Activated CD8-positive, alpha-beta memory T cell treated with anti-CD3 and anti-CD28 coated beads for 4 hours (primary cell): ENCODE measurements around the gene SCGB1C2.
"Not testable (repeated sequence)": the region's sequence is repeated elsewhere in the genome, so short reads cannot be mapped to it uniquely, and the experiment has no call there.

Source experiments
- DNase-seq, 2 donors: peaks; one replicate each; pipeline ENCODE4 v3.0.0-alpha.2; 2020; ENCODE audit warnings: low read depth in 2 of 2

The SCGB1C2 gene

GRCh38 chr17:137166-137807 lies at the start of gene SCGB1C2:
Gene SCGB1C2, plus strand, starts transcription at chr17:137569. Its CDS starts 22 bp downstream, at chr17:137591.
- DNase-seq, result not testable (repeated sequence)

GRCh38 chr17:113111-113510 lies 24.3 kb upstream of the SCGB1C2 start:
- DNase-seq, result not testable (repeated sequence)

- not testable (repeated sequence) for DNase-seq
Measured at GRCh38 chr17:118339-118917, 18.9 kb upstream of the SCGB1C2 start.

- DNase-seq, result not testable (repeated sequence)
Measured at GRCh38 chr17:133932-134331, 3.4 kb upstream of the SCGB1C2 start.

- DNase-seq, result not testable (repeated sequence)
Measured at GRCh38 chr17:134332-134785, 3.0 kb upstream of the SCGB1C2 start.

GRCh38 chr17:135022-135421 lies 2.3 kb upstream of the SCGB1C2 start:
- not testable (repeated sequence) for DNase-seq

- not testable (repeated sequence) for DNase-seq
Measured at GRCh38 chr17:135895-136294, 1.5 kb upstream of the SCGB1C2 start.

- DNase-seq, result peak; percentile 46 to 58
Measured at GRCh38 chr17:136531-136930, 838 bp upstream of the SCGB1C2 start.

- not testable (repeated sequence) for DNase-seq
Measured at GRCh38 chr17:139401-140205, 2.2 kb downstream of the SCGB1C2 start.

- no peak for DNase-seq
Measured at GRCh38 chr17:142102-142661, 4.8 kb downstream of the SCGB1C2 start.

GRCh38 chr17:142876-143784 lies 5.8 kb downstream of the SCGB1C2 start:
- no peak for DNase-seq

- DNase-seq, result peak; percentile 56 to 67
Measured at GRCh38 chr17:143785-144281, 6.5 kb downstream of the SCGB1C2 start.

GRCh38 chr17:144936-145670 lies 7.7 kb downstream of the SCGB1C2 start:
- no peak for DNase-seq

GRCh38 chr17:145671-146541 lies 8.5 kb downstream of the SCGB1C2 start:
- no peak for DNase-seq

- DNase-seq, result no peak
Measured at GRCh38 chr17:146546-146945, 9.2 kb downstream of the SCGB1C2 start.

- DNase-seq, result no peak
Measured at GRCh38 chr17:146983-147761, 9.8 kb downstream of the SCGB1C2 start.

- no peak for DNase-seq
Measured at GRCh38 chr17:147796-148740, 10.7 kb downstream of the SCGB1C2 start.
